Caco-2 (cell line): ENCODE data around the gene NFATC1. TPM values are rescaled to one million over a fixed set of nuclear protein-coding genes. Genes with fewer than 3 reads are reported as not detected.

Experiments
- BruUV-seq: library from RNA; stranded (reverse); fragments of 400-500 nt; replicated peaks from 2 replicates; lab custom pipeline; 2021; lab: Mats Ljungman, UMichigan
- CTCF ChIA-PET: fragments of 300-600 bp; sonication (Branson Sonifier 250); formaldehyde crosslinking; loops from one replicate; lab custom pipeline; 2022; ENCODE audit warnings: antibody characterized with exemption; lab: Charles Lee
- POLR2A ChIA-PET: fragments of 300-600 bp; sonication (Branson Sonifier 250); formaldehyde crosslinking; loops from one replicate; lab custom pipeline; 2022; ENCODE audit warnings: antibody characterized with exemption; lab: Charles Lee
- DNase-seq, 2 experiments: peaks; one replicate each; pipeline versions ENCODE4 v3.0.0 to v3.0.0-alpha.2; 2020 to 2022
- H3K27me3 ChIP-seq: replicated peaks from 2 replicates; pipeline ENCODE4 v1.6.0; 2011; ENCODE audit warnings: low read length; ENCODE audit not compliant: control insufficient read depth, insufficient read depth
- H3K36me3 ChIP-seq: 2 replicates; pipeline ENCODE4 v1.5.1; 2011; ENCODE audit warnings: low read length; ENCODE audit not compliant: control insufficient read depth, insufficient read depth
- H3K4me1 ChIP-seq: fragments of 250-450 bp; sonication (Bioruptor Pico); 2 replicates; pipeline ENCODE4 v1.5.1; 2020; ENCODE audit warnings: mild to moderate bottlenecking
- H3K4me3 ChIP-seq: 2 replicates; pipeline ENCODE4 v1.5.1; 2011; ENCODE audit warnings: low read depth, mild to moderate bottlenecking, control low read depth, low read length
- H3K9me3 ChIP-seq: fragments of 250-450 bp; sonication (Bioruptor Pico); 2 replicates; pipeline ENCODE4 v1.5.1; 2020; ENCODE audit warnings: mild to moderate bottlenecking, moderate library complexity
- H3K27ac Mint-ChIP-seq: one replicate; pipeline ENCODE4 v1.8.0; 2022; ENCODE audit warnings: mixed read lengths; ENCODE audit not compliant: unreplicated experiment
- H3K27me3 Mint-ChIP-seq: one replicate; pipeline ENCODE4 v1.8.0; 2022; ENCODE audit warnings: mixed read lengths; ENCODE audit not compliant: insufficient read depth, unreplicated experiment
- H3K36me3 Mint-ChIP-seq: one replicate; pipeline ENCODE4 v1.8.0; 2022; ENCODE audit warnings: mild to moderate bottlenecking, mixed read lengths; ENCODE audit not compliant: insufficient read depth, unreplicated experiment
- H3K4me1 Mint-ChIP-seq: one replicate; pipeline ENCODE4 v1.8.0; 2022; ENCODE audit warnings: low read depth, mixed read lengths; ENCODE audit not compliant: unreplicated experiment
- H3K4me3 Mint-ChIP-seq: one replicate; pipeline ENCODE4 v1.8.0; 2022; ENCODE audit warnings: mild to moderate bottlenecking, moderate library complexity, mixed read lengths; ENCODE audit not compliant: unreplicated experiment
- H3K9me3 Mint-ChIP-seq: one replicate; pipeline ENCODE4 v1.8.0; 2022; ENCODE audit warnings: mixed read lengths; ENCODE audit not compliant: unreplicated experiment
- intact Hi-C: fragments of 100-400 bp; cut with micrococcal nuclease; formaldehyde crosslinking; loops from one replicate; pipeline ENCODE4 v1.10.0; 2022; ENCODE audit not compliant: unreplicated experiment
- total RNA-seq: library from RNA; stranded (reverse); gene quantifications from 2 replicates; pipeline ENCODE4 v1.2.3, GENCODE V29; 2022
- TF ChIP-seq, protein P1 (sequence below), 2 experiments: fragments of 200-600 bp in 1 of 2; IDR thresholded peaks; 1 replicate in 1 of 2; 2 replicates in 1 of 2; pipeline versions ENCODE4 v1.5.1 to v1.8.0; 2011 to 2022; ENCODE audit warnings: antibody characterized with exemption in 1 of 2, control low read depth in 1 of 2, inconsistent platforms in 1 of 2, low read depth in 1 of 2, low read length in 1 of 2, mild to moderate bottlenecking in 1 of 2, moderate library complexity in 1 of 2; ENCODE audit not compliant: insufficient read depth in 1 of 2, severe bottlenecking in 1 of 2, unreplicated experiment in 1 of 2

The NFATC1 gene
- total RNA-seq, 1 experiment from 2014 or later = 0.66 TPM

DNA sequence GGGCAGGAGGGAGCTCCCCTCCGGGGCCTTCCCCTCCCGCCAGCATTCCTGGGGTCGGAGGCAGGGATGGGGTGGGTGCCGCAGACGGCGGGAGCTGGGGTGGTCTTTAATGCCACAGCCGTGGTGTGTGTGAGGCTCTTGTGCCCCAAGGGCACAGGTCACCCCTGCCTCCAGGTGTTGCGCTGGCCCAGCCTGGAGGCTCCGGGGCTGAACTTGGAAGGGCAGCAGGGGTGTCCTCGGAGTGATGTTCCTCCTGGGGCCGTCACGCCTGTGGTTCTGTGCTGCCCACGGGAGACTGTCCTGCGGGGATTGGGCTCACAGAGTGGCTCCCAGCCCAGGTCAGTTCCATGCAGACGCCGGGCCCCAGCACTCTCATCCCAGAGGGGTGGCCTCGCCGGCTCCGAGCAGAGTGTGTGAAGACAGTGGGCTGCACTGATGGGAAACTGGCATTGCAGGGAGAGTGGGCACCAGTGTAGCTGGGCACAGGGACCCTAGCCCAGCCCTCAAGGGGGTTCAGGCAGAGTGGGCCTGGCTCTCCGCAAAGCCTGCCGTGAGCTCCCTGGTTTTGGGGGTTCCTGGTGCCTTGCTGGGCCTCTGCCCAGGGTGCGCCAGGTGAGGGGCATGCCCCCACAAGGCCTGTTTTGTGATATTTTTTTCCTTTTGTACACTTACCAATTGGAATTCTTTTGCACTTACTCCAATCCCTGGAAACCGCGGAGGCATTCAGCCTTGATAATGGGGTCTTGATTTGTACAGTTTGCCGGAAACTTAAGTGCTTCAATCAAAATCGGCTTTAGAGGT lies 56.7 kb downstream of the NFATC1 start:
- POLR2A ChIA-PET = no interaction called here
- Histone ChIP-seq H3K36me3 (no peaks in the 10 kb centered on the region), H3K4me3 (no peak overlapping the region), H3K27me3 (no peaks in the 10 kb centered on the region), H3K4me1 (no peaks in the 10 kb centered on the region), H3K9me3 (no peaks in the 10 kb centered on the region)
- no peaks in the 10 kb centered on the region for H3K36me3 Mint-ChIP-seq
- H3K27me3 Mint-ChIP-seq = no peaks in the 10 kb centered on the region
- CTCF ChIA-PET = no interaction called here
- no peaks in the 10 kb centered on the region for H3K4me1 Mint-ChIP-seq
- no peak overlapping the region for H3K27ac Mint-ChIP-seq
- H3K4me3 Mint-ChIP-seq = no peak overlapping the region
- H3K9me3 Mint-ChIP-seq = no peaks in the 10 kb centered on the region
- intact Hi-C loops = no loop called here
- no peak for DNase-seq
- no TSS peak for BruUV-seq
- TF ChIP-seq, protein P1, sequence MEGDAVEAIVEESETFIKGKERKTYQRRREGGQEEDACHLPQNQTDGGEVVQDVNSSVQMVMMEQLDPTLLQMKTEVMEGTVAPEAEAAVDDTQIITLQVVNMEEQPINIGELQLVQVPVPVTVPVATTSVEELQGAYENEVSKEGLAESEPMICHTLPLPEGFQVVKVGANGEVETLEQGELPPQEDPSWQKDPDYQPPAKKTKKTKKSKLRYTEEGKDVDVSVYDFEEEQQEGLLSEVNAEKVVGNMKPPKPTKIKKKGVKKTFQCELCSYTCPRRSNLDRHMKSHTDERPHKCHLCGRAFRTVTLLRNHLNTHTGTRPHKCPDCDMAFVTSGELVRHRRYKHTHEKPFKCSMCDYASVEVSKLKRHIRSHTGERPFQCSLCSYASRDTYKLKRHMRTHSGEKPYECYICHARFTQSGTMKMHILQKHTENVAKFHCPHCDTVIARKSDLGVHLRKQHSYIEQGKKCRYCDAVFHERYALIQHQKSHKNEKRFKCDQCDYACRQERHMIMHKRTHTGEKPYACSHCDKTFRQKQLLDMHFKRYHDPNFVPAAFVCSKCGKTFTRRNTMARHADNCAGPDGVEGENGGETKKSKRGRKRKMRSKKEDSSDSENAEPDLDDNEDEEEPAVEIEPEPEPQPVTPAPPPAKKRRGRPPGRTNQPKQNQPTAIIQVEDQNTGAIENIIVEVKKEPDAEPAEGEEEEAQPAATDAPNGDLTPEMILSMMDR (IDR thresholded peaks at IDR 0.05; ENCODE audit: insufficient read depth in 1 of 2, low read depth in 1 of 2, low read length in 1 of 2, severe bottlenecking in 1 of 2, unreplicated experiment in 1 of 2) = no peak

DNA sequence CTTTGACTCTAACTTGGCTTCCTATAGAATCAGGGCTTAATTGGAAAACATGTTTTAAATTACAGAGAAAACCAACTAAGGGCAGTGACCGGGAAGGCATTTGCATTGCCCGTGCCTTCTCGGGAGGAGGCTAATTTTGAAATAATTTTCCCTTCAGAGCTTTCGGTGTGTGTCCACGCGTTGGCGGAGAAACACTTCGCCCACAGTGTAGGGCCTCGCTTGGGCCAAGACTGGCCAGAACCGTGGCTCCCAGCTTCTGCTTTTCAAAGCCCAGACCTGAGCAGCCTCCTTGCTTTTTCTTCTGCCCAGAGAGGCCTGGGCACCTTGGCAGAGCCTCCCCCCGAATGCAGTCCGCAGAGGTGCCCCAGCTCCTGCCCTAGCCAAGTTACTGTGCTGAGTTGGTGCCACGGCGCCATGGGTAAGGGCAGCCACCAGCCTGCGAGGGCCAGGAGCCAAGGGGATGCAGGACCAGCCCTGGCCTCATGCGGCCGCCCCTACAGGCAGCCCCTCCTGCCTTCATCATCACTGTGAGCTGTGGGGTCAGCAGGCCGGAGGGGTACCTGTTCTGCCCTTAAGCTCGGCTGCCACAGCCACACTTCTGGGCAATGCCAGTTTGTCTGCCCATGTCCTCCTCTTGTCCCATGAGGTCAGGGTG lies 57.4 kb downstream of the NFATC1 start:
- POLR2A ChIA-PET = no interaction called here
- no peaks in the 10 kb centered on the region for H3K36me3 Mint-ChIP-seq
- TF ChIP-seq, protein P1 (IDR thresholded peaks at IDR 0.05; ENCODE audit: insufficient read depth in 1 of 2, low read depth in 1 of 2, low read length in 1 of 2, severe bottlenecking in 1 of 2, unreplicated experiment in 1 of 2) = no peak
- no peaks in the 10 kb centered on the region for H3K9me3 Mint-ChIP-seq
- no peaks in the 10 kb centered on the region for H3K27me3 ChIP-seq
- no peaks in the 10 kb centered on the region for H3K9me3 ChIP-seq
- peaks cover 3% of the 10 kb centered on the region for H3K4me1 ChIP-seq
- H3K27ac Mint-ChIP-seq = no peak overlapping the region
- no peaks in the 10 kb centered on the region for H3K36me3 ChIP-seq
- H3K4me3 Mint-ChIP-seq = no peak overlapping the region
- no peaks in the 10 kb centered on the region for H3K4me1 Mint-ChIP-seq
- DNase-seq = no peak
- CTCF ChIA-PET = no interaction called here
- no TSS peak for BruUV-seq
- no peak overlapping the region for H3K4me3 ChIP-seq
- H3K27me3 Mint-ChIP-seq = no peaks in the 10 kb centered on the region
- intact Hi-C loops = no loop called here

DNA sequence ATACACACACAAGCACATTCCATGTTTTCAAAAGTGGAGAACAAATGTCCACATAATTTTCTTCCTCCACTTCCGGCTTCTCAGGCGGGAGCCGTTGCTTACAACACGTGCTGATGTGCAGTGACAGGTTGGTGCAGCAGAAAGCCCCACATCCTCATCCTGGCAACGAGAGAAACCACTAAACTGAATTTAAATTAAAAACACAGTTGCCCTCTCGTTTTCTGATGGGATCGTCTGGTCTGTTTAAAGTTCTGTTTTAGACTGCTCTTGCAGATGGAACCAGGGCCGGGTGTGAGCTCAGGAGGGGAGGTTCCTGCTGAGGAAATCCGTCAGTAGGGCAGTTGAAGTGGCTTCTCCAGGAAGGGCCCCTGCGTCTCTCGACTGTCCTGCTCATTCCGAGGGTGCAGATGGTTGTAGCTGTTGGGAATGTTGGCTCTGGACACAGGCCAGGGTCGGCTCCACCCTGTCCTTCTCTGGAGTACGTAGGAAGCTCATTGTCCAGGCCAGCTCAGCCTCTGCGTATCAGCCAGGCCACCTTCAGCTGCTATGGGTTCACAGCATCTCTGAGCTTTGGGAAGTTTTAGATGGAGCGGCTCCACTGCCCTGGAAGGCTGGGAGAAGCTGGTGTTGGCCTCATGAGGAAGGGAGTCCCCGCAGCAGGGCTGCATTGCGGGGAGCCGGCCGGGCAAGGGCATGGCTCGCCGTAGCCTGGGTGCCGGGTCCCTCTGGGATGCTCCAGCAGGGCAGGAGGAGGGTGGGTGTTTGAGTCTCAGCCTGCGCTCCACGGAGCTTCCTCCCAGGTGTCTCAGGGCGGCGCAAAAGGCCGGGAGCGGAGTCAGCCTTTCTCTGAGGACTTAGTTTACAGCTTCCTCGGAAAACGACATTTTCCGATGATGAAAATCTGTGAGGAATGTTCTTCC lies 58.3 kb downstream of the NFATC1 start:
- ChIA-PET CTCF (no interaction called here), POLR2A (no interaction called here)
- Mint-ChIP-seq H3K36me3 (no peaks in the 10 kb centered on the region), H3K4me3 (no peak overlapping the region), H3K9me3 (no peaks in the 10 kb centered on the region), H3K4me1 (no peaks in the 10 kb centered on the region), H3K27ac (no peak overlapping the region), H3K27me3 (no peaks in the 10 kb centered on the region)
- no TSS peak for BruUV-seq
- H3K36me3 ChIP-seq = no peaks in the 10 kb centered on the region
- TF ChIP-seq, protein P1 (IDR thresholded peaks at IDR 0.05; ENCODE audit: insufficient read depth in 1 of 2, low read depth in 1 of 2, low read length in 1 of 2, severe bottlenecking in 1 of 2, unreplicated experiment in 1 of 2) = no peak
- intact Hi-C loops = no loop called here
- H3K4me1 ChIP-seq = peaks cover 12% of the 10 kb centered on the region
- H3K4me3 ChIP-seq = no peak overlapping the region
- H3K9me3 ChIP-seq = no peaks in the 10 kb centered on the region
- DNase-seq = no peak
- H3K27me3 ChIP-seq = no peaks in the 10 kb centered on the region
